WI38 (cell line): ENCODE data around the gene MRPL9.
"Not testable (repeated sequence)": the region's sequence is repeated elsewhere in the genome, so short reads cannot be mapped to it uniquely, and the experiment has no call there.

Experiments
- H3K4me3 ChIP-seq: 2 replicates; pipeline ENCODE4 v1.5.1; 2011; ENCODE audit warnings: low read depth, mild to moderate bottlenecking, control low read depth, low read length
- TF ChIP-seq, protein P1 (sequence below): IDR thresholded peaks from 2 replicates; pipeline ENCODE4 v1.5.1; 2012; ENCODE audit warnings: low read depth, mild to moderate bottlenecking, control low read depth, low read length

Gene MRPL9

DNA sequence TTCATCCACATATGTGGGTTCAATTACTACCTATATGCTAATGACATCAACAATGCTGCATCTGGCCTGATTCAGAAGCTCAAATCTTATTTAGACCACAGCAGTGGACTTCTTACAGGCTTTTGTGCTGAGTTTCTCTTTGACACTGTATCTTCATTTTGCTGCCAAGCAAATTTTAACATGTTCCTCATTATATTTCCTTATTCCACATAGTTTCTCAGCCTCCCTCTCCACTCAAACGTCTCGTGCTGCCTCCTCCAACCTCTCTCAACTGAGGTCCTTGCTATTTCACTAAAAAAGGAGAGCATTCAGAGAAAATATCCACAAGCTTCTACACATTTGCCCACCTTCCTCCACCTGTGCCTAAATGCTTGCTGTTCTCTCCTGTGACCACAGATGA lies 20.5 kb upstream of the MRPL9 start:
- TF ChIP-seq, protein P1, sequence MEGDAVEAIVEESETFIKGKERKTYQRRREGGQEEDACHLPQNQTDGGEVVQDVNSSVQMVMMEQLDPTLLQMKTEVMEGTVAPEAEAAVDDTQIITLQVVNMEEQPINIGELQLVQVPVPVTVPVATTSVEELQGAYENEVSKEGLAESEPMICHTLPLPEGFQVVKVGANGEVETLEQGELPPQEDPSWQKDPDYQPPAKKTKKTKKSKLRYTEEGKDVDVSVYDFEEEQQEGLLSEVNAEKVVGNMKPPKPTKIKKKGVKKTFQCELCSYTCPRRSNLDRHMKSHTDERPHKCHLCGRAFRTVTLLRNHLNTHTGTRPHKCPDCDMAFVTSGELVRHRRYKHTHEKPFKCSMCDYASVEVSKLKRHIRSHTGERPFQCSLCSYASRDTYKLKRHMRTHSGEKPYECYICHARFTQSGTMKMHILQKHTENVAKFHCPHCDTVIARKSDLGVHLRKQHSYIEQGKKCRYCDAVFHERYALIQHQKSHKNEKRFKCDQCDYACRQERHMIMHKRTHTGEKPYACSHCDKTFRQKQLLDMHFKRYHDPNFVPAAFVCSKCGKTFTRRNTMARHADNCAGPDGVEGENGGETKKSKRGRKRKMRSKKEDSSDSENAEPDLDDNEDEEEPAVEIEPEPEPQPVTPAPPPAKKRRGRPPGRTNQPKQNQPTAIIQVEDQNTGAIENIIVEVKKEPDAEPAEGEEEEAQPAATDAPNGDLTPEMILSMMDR = no peak
- H3K4me3 ChIP-seq = no peak overlapping the region

DNA sequence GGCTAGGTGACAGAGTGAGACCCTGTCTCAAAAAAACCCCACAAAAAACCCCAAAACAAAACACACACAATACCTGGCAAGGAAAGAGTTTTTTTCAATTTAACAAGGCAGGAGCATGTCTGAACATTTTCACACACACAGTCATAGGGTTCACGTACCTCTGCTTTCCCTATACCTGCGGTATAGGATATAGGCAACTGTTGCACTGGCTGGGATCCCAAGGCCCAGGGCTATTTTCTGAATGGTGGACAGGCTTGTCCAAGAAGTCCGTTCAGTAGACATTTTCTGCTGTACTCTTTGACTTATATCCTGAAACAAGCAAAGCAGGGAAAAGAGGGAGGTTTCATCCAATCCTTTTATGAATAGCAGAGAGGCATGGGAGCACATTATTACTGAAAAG lies 19.4 kb upstream of the MRPL9 start:
- H3K4me3 ChIP-seq = no peak overlapping the region
- TF ChIP-seq, protein P1 = no peak

DNA sequence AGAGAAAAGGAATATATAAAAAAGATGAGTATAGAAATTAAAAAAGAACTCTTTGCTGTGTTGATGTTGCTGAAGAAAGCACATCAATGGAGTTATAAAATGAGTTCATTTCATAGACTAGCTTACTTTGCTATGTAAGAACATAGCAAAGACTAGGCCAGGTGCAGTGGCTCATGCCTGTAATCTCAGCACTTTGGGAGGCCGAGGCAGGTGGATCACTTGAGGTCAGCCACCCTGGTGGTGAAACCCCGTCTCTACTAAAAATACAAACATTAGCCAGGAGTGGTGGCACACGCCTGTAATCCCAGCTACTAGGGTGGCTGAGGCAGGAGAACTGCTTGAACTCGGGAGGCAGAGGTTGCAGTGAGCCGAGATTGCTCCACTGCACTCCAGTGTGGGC lies 18.7 kb upstream of the MRPL9 start:
- not testable (repeated sequence) for H3K4me3 ChIP-seq

DNA sequence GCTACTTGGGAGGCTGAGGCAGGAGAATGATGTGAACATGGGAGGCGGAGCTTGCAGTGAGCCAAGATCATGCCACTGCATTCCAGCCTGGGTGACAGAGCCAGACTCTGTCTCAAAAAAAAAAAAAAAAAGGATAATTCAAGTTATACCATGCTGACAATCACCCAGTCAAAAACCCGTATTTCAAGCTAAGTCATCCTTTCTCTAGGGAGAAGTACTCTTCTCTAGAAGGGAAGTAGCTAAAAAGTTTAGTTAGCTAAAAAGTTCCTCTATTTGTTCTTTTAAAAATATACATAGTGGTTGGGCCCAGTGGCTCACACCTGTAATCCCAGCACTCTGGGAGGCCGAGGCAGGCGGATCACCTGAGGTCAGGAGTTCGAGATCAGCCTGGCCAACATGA lies 17.4 kb upstream of the MRPL9 start:
- not testable (repeated sequence) for H3K4me3 ChIP-seq

DNA sequence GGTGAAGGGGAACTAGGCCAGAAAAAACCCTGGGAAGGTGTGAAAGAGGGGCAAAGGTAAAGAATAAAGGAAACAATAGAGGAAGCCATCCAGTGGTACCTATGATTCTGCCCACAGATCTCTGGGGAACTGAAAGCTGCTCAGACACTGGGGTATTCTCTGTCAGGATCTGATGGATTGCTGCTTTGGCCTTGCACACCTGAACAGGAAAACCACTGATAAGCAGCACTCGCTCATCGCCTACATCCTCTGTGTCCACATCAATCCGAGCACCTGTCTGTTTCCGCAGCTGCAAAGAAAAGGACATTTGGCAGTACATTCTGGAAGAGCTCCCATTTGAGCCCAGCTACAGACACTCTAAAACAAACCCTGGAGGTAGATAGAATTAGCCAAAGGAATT lies 16.6 kb upstream of the MRPL9 start:
- TF ChIP-seq, protein P1 = no peak
- no peak overlapping the region for H3K4me3 ChIP-seq

DNA sequence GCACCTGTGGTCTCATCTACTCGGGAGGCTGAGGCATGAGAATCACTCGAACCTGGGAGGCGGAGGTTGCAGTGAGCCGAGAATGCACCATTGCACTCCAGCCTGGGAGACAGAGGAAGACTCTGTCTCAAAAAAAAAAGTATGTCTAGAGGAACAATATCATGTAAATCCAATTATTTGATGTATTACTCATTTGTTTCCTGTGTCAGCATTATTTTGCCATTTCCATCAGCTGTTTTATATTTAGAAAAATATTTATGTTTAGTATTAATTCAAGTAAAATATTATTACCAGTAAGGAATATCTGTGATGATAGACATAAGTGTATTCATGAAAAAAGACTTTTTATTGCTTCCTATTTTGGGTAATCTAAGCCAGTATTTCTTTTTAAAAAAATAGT lies 14.0 kb upstream of the MRPL9 start:
- no peak overlapping the region for H3K4me3 ChIP-seq
- TF ChIP-seq, protein P1 = no peak

DNA sequence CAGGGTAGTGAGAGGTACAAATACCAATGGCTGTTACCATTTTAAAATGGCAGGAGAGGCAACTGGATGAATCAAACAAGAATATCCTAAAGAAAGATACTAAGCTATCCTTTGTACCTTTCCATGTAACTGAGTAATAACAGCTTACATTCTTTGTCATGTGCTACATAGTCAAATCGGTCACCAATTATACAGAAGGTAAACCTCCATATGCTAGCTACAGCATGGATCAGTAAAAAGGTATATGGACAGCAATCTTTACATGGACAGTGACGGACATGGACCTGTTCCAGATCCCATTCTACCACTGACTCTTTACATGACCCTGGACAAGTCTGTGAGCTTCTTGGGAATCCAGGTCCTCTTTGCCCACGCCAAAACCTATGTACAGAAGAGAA lies 13.4 kb upstream of the MRPL9 start:
- TF ChIP-seq, protein P1 = no peak
- H3K4me3 ChIP-seq = no peak overlapping the region

DNA sequence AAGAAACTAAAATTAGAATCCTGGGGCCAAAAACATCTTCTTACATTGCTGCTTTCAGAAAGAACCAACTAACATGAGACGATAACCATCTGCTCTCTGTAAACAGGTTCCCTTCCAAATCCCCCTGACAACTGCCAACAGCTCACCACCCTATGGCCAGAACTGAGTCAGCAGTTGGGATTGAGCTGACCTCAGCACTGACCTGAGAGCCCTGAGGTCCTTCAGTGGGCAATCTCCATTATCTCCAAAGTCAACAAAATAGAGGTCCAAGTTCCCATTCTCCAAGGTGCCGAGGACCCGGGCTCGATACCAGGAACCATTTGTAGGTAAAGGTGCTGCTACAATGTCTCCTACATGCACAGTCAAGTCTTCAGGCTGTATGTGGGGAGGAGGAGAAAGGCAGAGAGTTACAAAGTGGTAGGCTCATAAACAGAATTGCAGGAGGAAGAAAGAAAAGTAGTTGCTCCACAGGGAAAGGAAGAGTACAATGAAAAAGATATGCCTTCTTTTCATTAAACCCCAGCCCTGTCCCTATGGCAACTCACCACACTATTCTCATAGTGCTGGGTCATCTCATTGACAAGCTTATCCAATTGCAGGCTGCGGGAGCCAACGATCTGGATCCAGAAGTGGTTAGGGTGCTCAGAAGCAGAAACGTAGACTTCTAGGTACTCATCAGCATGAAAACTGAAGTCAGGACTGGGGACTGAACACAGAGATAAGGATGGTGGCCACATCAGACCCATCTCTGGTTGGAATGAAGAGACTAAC lies 12.8 kb upstream of the MRPL9 start:
- TF ChIP-seq, protein P1 = no peak
- no peak overlapping the region for H3K4me3 ChIP-seq
